Esophagus muscularis mucosa (tissue), 4 donors: Measurements from ENCODE around the gene RPS6KA2. TPM values are rescaled to one million over a fixed set of nuclear protein-coding genes. Genes with fewer than 3 reads are reported as not detected.
"Not testable (repeated sequence)": the region's sequence is repeated elsewhere in the genome, so short reads cannot be mapped to it uniquely, and the experiment has no call there.

Source experiments
- DNase-seq: peaks from one replicate; pipeline ENCODE4 v3.0.0-alpha.2; 2017; ENCODE audit errors: extremely low spot score
- H3K27ac ChIP-seq, 4 donors: fragments of 200-600 bp; sonication (generic); replicated peaks in 1 of 4; 1 replicate in 3 of 4; 2 replicates in 1 of 4; pipeline ENCODE4 v1.5.1; 2016 to 2019; ENCODE audit warnings: mild to moderate bottlenecking in 1 of 4
- H3K27me3 ChIP-seq, 4 donors: fragments of 200-600 bp; sonication (generic); one replicate each; pipeline versions ENCODE4 v1.5.1 to v1.6.0; 2016 to 2019
- H3K36me3 ChIP-seq, 4 donors: fragments of 200-600 bp; sonication (generic); one replicate each; pipeline ENCODE4 v1.5.1; 2016 to 2019
- H3K4me1 ChIP-seq, 4 donors: fragments of 200-600 bp; sonication (generic); one replicate each; pipeline ENCODE4 v1.5.1; 2016 to 2019
- H3K4me3 ChIP-seq, 4 donors: fragments of 200-600 bp; sonication (generic); 1 replicate in 2 of 4; 2 replicates in 2 of 4; pipeline ENCODE4 v1.5.1; 2016 to 2019; ENCODE audit warnings: mild to moderate bottlenecking in 4 of 4, moderate library complexity in 1 of 4
- H3K9me3 ChIP-seq, 4 donors: fragments of 200-600 bp; sonication (generic); 1 replicate in 3 of 4; 2 replicates in 1 of 4; pipeline ENCODE4 v1.5.1; 2016 to 2019
- CTCF ChIP-seq, 3 experiments: fragments of 200-600 bp in 2 of 3; fragments of 450-650 bp in 1 of 3; sonication (generic) in 2 of 3; IDR thresholded peaks; one replicate each; pipeline ENCODE4 v1.5.1; 2017 to 2019; ENCODE audit warnings: antibody characterized with exemption in 3 of 3, mild to moderate bottlenecking in 2 of 3, moderate library complexity in 1 of 3
- EP300 ChIP-seq: sonication (generic); formaldehyde crosslinking; IDR thresholded peaks from one replicate; pipeline ENCODE4 v1.6.1; 2017; ENCODE audit warnings: antibody characterized with exemption
- POLR2A ChIP-seq: fragments of 450-650 bp; IDR thresholded peaks from one replicate; pipeline ENCODE4 v1.6.1; 2017; ENCODE audit warnings: antibody characterized with exemption, moderate library complexity, mild to moderate bottlenecking, low read depth
- POLR2AphosphoS5 ChIP-seq, 2 donors: sonication (generic); formaldehyde crosslinking; IDR thresholded peaks; one replicate each; pipeline ENCODE4 v1.6.1; 2017; ENCODE audit warnings: antibody characterized with exemption in 2 of 2
- WGBS: methylation state at CpG from one replicate; pipeline ENCODE4 v1.1.5; 2018; 5-methylcytosine and 5-hydroxymethylcytosine counted together
- intact Hi-C: fragments of 100-400 bp; cut with DNase I; formaldehyde crosslinking; loops from one replicate; pipeline ENCODE4 v1.15.1; 2023
- total RNA-seq, 4 donors: library from RNA; depleted of rRNA; stranded (reverse); fragments of >200 nt; gene quantifications; one replicate each; pipeline versions ENCODE4 v1.1.0 to v1.2.1, GENCODE V29; 2016

The RPS6KA2 gene
- total RNA-seq, 4 donors from 2014 or later = 83.9 to 126 (median 112) TPM

DNA sequence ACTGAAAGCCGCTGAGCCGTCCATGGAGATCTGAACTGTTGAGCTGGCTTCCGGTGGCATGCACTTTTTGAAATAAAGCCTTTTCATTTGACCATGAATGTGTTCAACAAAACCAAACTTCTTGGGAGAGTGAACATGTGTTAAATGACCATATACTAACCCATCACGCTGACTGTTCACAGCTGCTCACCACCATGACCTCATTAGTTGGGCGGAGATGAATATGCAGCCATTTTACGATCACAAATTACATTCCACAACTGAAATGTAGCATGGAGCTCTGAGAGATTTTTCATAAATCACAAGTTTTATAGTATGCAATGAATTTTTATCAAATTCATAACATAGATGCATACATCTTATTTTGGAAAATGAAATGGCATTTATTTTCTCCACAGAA is 44.8 kb downstream of the RPS6KA2 start:
- DNase-seq = no peak
- Histone ChIP-seq H3K36me3 (no peaks in the 10 kb centered on the region), H3K4me1 (peaks cover 3 to 28% (median 13%) of the 10 kb centered on the region in 4 donors), H3K4me3 (no peak overlapping the region), H3K27ac (no peak overlapping the region), H3K27me3 (no peaks in the 10 kb centered on the region), H3K9me3 (no peaks in the 10 kb centered on the region)
- intact Hi-C loops = no loop called here
- WGBS = 82% methylated on average over 6 of the region's 6 CpGs
- TF ChIP-seq POLR2AphosphoS5 (IDR thresholded peaks at IDR 0.05) (no peak), CTCF (IDR thresholded peaks at IDR 0.05) (no peak), EP300 (no peak), POLR2A (no peak)

- WGBS = 94% methylated on average over 8 of the region's 8 CpGs
- intact Hi-C loops, H3K27ac ChIP-seq, H3K36me3 ChIP-seq, H3K9me3 ChIP-seq, DNase-seq, H3K27me3 ChIP-seq, H3K4me3 ChIP-seq: not testable (repeated sequence)
- peaks cover 3 to 28% (median 13%) of the 10 kb centered on the region in 4 donors for H3K4me1 ChIP-seq
Measured at GRCh38 chr6:166581801-166582200, 45.2 kb downstream of the RPS6KA2 start.

DNA sequence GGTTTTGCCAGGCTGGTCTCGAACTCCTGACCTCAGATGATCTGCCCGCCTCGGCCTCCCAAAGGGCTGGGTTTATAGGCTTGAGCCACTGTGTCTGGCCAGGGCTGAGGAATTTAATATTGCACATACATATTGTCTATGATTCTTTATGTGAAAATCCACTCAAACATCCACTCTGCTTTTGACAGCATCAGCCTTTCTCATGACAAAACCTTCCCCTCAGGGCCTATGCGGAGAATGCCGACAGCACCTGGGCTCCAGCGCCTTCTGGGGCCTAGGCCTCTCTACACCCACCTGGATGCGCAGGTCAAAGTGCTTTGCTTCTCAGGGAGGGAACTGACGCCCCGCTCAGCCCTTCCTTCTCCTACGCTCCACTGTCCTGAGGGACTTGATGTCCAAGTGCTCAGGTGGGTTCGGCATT is 46.0 kb downstream of the RPS6KA2 start:
- intact Hi-C loops = no loop called here
- H3K9me3 ChIP-seq = peaks cover 0 to 4% (median 0%) of the 10 kb centered on the region in 4 donors
- H3K4me3 ChIP-seq = no peak overlapping the region
- 98% methylated on average over 11 of the region's 11 CpGs for WGBS
- no peak for TF ChIP-seq POLR2A
- H3K27ac ChIP-seq = no peak overlapping the region
- H3K36me3 ChIP-seq = peaks cover 0 to 4% (median 0%) of the 10 kb centered on the region in 4 donors
- no peak for DNase-seq
- H3K27me3 ChIP-seq = no peaks in the 10 kb centered on the region
- peaks cover 3 to 28% (median 13%) of the 10 kb centered on the region in 4 donors for H3K4me1 ChIP-seq

GRCh38 chr6:166580076-166581050 is 46.7 kb downstream of the RPS6KA2 start:
- Histone ChIP-seq H3K4me3 (no peak overlapping the region), H3K27ac (no peak overlapping the region), H3K36me3 (peaks cover 0 to 4% (median 0%) of the 10 kb centered on the region in 4 donors), H3K27me3 (no peaks in the 10 kb centered on the region), H3K9me3 (peaks cover 0 to 4% (median 0%) of the 10 kb centered on the region in 4 donors), H3K4me1 (peaks cover 3 to 28% (median 16%) of the 10 kb centered on the region in 4 donors)
- DNase-seq = no peak
- intact Hi-C loops = no loop called here
- 92% methylated on average over 17 of the region's 17 CpGs for WGBS
- TF ChIP-seq POLR2A (no peak), CTCF (IDR thresholded peaks at IDR 0.05) (no peak), POLR2AphosphoS5 (IDR thresholded peaks at IDR 0.05) (no peak), EP300 (no peak)

DNA sequence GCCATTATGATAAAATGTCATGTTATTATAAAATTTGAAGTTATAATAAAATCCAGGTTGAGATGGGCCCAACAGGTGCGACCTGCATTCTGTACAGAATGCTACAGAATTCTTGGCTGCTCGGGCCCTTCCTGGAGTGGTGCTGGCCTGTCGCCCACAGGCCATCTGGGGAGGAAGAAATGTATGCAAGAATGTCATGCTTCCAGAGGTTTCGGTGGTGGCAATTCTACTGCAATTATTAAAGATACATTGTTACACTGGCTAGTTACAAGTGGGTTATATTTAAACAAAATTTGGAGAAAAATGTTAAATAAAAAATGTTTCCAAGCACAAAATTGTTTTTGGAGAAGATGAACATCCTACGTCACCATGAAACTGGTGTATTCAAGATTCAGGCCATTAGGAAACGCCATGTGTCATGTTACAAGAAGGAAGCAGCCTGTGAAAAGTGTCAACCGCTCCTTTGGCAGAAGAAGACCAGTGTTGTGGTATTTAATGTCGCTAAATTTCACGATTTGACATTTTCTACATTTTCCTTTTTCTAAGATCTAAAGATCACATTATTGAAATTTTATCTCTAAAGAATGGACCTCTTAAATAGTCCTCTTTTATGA is 47.7 kb downstream of the RPS6KA2 start:
- Histone ChIP-seq H3K36me3 (peaks cover 0 to 4% (median 0%) of the 10 kb centered on the region in 4 donors), H3K9me3 (peaks cover 0 to 4% (median 0%) of the 10 kb centered on the region in 4 donors), H3K4me3 (no peak overlapping the region), H3K4me1 (peaks cover 3 to 28% (median 10%) of the 10 kb centered on the region in 4 donors), H3K27me3 (no peaks in the 10 kb centered on the region), H3K27ac (no peak overlapping the region)
- TF ChIP-seq EP300 (no peak), POLR2AphosphoS5 (IDR thresholded peaks at IDR 0.05) (no peak), CTCF (IDR thresholded peaks at IDR 0.05) (no peak), POLR2A (no peak)
- WGBS = 76% methylated on average over 9 of the region's 9 CpGs
- no peak for DNase-seq
- intact Hi-C loops = no loop called here
